Loucy (cell line): ENCODE results near the gene EIF2A.

Experiments
- H2AFZ ChIP-seq: fragments of 200-600 bp; sonication (generic); 2 replicates; pipeline ENCODE4 v1.6.0; 2016; ENCODE audit warnings: antibody characterized with exemption, mild to moderate bottlenecking, low read length, moderate library complexity
- H3F3A ChIP-seq: fragments of 200-600 bp; 2 replicates; pipeline ENCODE4 v1.6.0; 2016; ENCODE audit warnings: antibody characterized with exemption, low read depth, mild to moderate bottlenecking
- H3K27me3 ChIP-seq: fragments of 200-600 bp; sonication (generic); 2 replicates; pipeline ENCODE4 v1.6.1; 2014; ENCODE audit warnings: low read length, mild to moderate bottlenecking; ENCODE audit not compliant: insufficient read depth, poor library complexity, severe bottlenecking
- H3K36me3 ChIP-seq: fragments of 200-600 bp; sonication (generic); 2 replicates; pipeline ENCODE4 v1.6.1; 2016; ENCODE audit warnings: low read length; ENCODE audit not compliant: insufficient read depth
- H3K4me1 ChIP-seq: fragments of 200-600 bp; sonication (generic); 2 replicates; pipeline ENCODE4 v1.5.1; 2014; ENCODE audit warnings: low read length, mild to moderate bottlenecking; ENCODE audit not compliant: insufficient read depth, poor library complexity, severe bottlenecking
- H3K4me2 ChIP-seq: fragments of 200-600 bp; sonication (generic); 2 replicates; pipeline ENCODE4 v1.6.0; 2014; ENCODE audit warnings: antibody characterized with exemption, low read length, low read depth, mild to moderate bottlenecking; ENCODE audit not compliant: poor library complexity, severe bottlenecking
- H3K4me3 ChIP-seq: fragments of 200-600 bp; sonication (generic); 2 replicates; pipeline ENCODE4 v1.5.1; 2014; ENCODE audit warnings: low read length, mild to moderate bottlenecking, mixed read lengths; ENCODE audit not compliant: poor library complexity, severe bottlenecking
- H3K79me2 ChIP-seq: fragments of 200-600 bp; sonication (generic); 2 replicates; pipeline ENCODE4 v1.6.1; 2014; ENCODE audit warnings: low read length; ENCODE audit not compliant: insufficient read depth
- H3K9ac ChIP-seq: fragments of 200-600 bp; sonication (generic); 2 replicates; pipeline ENCODE4 v1.6.0; 2014; ENCODE audit warnings: mild to moderate bottlenecking, low read depth, low read length, moderate library complexity; ENCODE audit not compliant: poor library complexity, severe bottlenecking
- H3K9me2 ChIP-seq: fragments of 200-600 bp; sonication (generic); replicated peaks from 2 replicates; pipeline ENCODE4 v1.6.1; 2016; ENCODE audit warnings: low read depth, low read length, mixed read lengths
- H3K9me3 ChIP-seq: fragments of 200-600 bp; sonication (generic); 2 replicates; pipeline ENCODE4 v1.6.1; 2014; ENCODE audit warnings: mild to moderate bottlenecking, antibody characterized with exemption, low read length, low read depth; ENCODE audit not compliant: insufficient read depth
- H4K20me1 ChIP-seq: fragments of 200-600 bp; sonication (generic); 2 replicates; pipeline ENCODE4 v1.6.0; 2014; ENCODE audit warnings: antibody characterized with exemption, low read length, mild to moderate bottlenecking; ENCODE audit not compliant: insufficient read depth, poor library complexity, severe bottlenecking
- CTCF ChIP-seq: fragments of 200-600 bp; sonication (generic); conservative IDR thresholded peaks from 2 replicates; pipeline ENCODE4 v1.5.1; 2014; ENCODE audit warnings: mild to moderate bottlenecking, antibody characterized with exemption, low read length
- EZH2phosphoT487 ChIP-seq: fragments of 200-600 bp; IDR thresholded peaks from 2 replicates; pipeline ENCODE4 v1.6.1; 2018; ENCODE audit warnings: antibody characterized with exemption, mild to moderate bottlenecking, moderate library complexity, borderline replicate concordance

EIF2A gene

GRCh38 chr3:150509780-150510179 is 36.8 kb upstream of the EIF2A start:
- H3F3A ChIP-seq, result no peaks in the 10 kb centered on the region
- no peaks in the 10 kb centered on the region for H3K36me3 ChIP-seq
- H3K9me3 ChIP-seq, result no peaks in the 10 kb centered on the region
- no peaks in the 10 kb centered on the region for H4K20me1 ChIP-seq
- no peak overlapping the region for H3K9ac ChIP-seq
- H2AFZ ChIP-seq, result no peak overlapping the region
- TF ChIP-seq CTCF (no peak), EZH2phosphoT487 (no peak)
- no peaks in the 10 kb centered on the region for H3K9me2 ChIP-seq
- H3K79me2 ChIP-seq, result no peaks in the 10 kb centered on the region
- no peaks in the 10 kb centered on the region for H3K27me3 ChIP-seq
- H3K4me1 ChIP-seq, result no peaks in the 10 kb centered on the region
- no peak overlapping the region for H3K4me2 ChIP-seq
- H3K4me3 ChIP-seq, result no peak overlapping the region

GRCh38 chr3:150511122-150511821 is 35.3 kb upstream of the EIF2A start:
- Histone ChIP-seq H3K9ac (no peak overlapping the region), H3K36me3 (no peaks in the 10 kb centered on the region), H3K4me3 (no peak overlapping the region), H3F3A (no peaks in the 10 kb centered on the region), H3K9me2 (no peaks in the 10 kb centered on the region), H3K9me3 (no peaks in the 10 kb centered on the region), H3K4me1 (no peaks in the 10 kb centered on the region), H3K27me3 (no peaks in the 10 kb centered on the region), H2AFZ (no peak overlapping the region), H4K20me1 (no peaks in the 10 kb centered on the region), H3K4me2 (no peak overlapping the region), H3K79me2 (no peaks in the 10 kb centered on the region)
- TF ChIP-seq CTCF (no peak), EZH2phosphoT487 (no peak)

GRCh38 chr3:150515210-150515609 is 31.4 kb upstream of the EIF2A start:
- H3K4me3 ChIP-seq, result no peak overlapping the region
- TF ChIP-seq CTCF, result no peak
- no peak for TF ChIP-seq EZH2phosphoT487
- no peaks in the 10 kb centered on the region for H3K9me3 ChIP-seq
- no peaks in the 10 kb centered on the region for H4K20me1 ChIP-seq
- no peaks in the 10 kb centered on the region for H3K36me3 ChIP-seq
- no peaks in the 10 kb centered on the region for H3K9me2 ChIP-seq
- no peak overlapping the region for H3K4me2 ChIP-seq
- H3K27me3 ChIP-seq, result no peaks in the 10 kb centered on the region
- H3K4me1 ChIP-seq, result no peaks in the 10 kb centered on the region
- no peaks in the 10 kb centered on the region for H3K79me2 ChIP-seq
- H3K9ac ChIP-seq, result no peak overlapping the region
- H3F3A ChIP-seq, result no peaks in the 10 kb centered on the region
- 0 out of 2 replicates have a peak overlapping the region, but pooled peaks have one; percentile 8 for H2AFZ ChIP-seq
